ENCODE data around the gene D2HGDH. TPM values are rescaled to one million over a fixed set of nuclear protein-coding genes. Genes with fewer than 3 reads are reported as not detected.

D2HGDH gene
- total RNA-seq, 1 experiment from 2014 or later, result 10.0 TPM

GRCh38 chr2:241802421-241803318, 68.2 kb downstream of the D2HGDH start:
- H2AFZ ChIP-seq (ENCODE audit: low read length), result no peak overlapping the region
- no peak overlapping the region for H2BK20ac ChIP-seq (ENCODE audit: low read depth, low read length, poor library complexity, severe bottlenecking)
- no peak overlapping the region for H3K27ac ChIP-seq (ENCODE audit: insufficient read length, low read depth, low read length)
- H3K79me2 ChIP-seq (ENCODE audit: insufficient read depth, low read length), result no peaks in the 10 kb centered on the region
- H4K8ac ChIP-seq (replicated peaks; ENCODE audit: insufficient read length, low read depth, low read length), result no peak overlapping the region
- no peaks in the 10 kb centered on the region for H3K79me1 ChIP-seq (ENCODE audit: insufficient read depth, low read depth, low read length, poor library complexity, severe bottlenecking)
- H3K4me2 ChIP-seq (ENCODE audit: insufficient read depth, insufficient read length, low read length), result no peak overlapping the region
- TF ChIP-seq, protein P1, sequence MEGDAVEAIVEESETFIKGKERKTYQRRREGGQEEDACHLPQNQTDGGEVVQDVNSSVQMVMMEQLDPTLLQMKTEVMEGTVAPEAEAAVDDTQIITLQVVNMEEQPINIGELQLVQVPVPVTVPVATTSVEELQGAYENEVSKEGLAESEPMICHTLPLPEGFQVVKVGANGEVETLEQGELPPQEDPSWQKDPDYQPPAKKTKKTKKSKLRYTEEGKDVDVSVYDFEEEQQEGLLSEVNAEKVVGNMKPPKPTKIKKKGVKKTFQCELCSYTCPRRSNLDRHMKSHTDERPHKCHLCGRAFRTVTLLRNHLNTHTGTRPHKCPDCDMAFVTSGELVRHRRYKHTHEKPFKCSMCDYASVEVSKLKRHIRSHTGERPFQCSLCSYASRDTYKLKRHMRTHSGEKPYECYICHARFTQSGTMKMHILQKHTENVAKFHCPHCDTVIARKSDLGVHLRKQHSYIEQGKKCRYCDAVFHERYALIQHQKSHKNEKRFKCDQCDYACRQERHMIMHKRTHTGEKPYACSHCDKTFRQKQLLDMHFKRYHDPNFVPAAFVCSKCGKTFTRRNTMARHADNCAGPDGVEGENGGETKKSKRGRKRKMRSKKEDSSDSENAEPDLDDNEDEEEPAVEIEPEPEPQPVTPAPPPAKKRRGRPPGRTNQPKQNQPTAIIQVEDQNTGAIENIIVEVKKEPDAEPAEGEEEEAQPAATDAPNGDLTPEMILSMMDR (conservative IDR thresholded peaks at IDR 0.05), result no peak
- no peak overlapping the region for H3K56ac ChIP-seq (ENCODE audit: insufficient read length, low read depth, low read length)
- H3K4me1 ChIP-seq (ENCODE audit: insufficient read depth, low read length), result peaks cover 5% of the 10 kb centered on the region; the same call in 1 of the 2 replicates
- H3K23ac ChIP-seq (ENCODE audit: insufficient read length, low read depth, low read length), result no peak overlapping the region
- no peak overlapping the region for H3T11ph ChIP-seq (ENCODE audit: low read length)
- no peak overlapping the region for H2BK5ac ChIP-seq (ENCODE audit: insufficient read length, low read length)
- no peaks in the 10 kb centered on the region for H3K9me3 ChIP-seq (ENCODE audit: control insufficient read depth, low read depth, low read length)
- no CpG with 5 or more reads among the region's 32 CpGs for WGBS (ENCODE audit: extremely low coverage, insufficient read length, low lambda C conversion rate)
- Mint-ChIP-seq H3K4me1 (peaks cover 2 to 26% of the 10 kb centered on the region in 2 experiments; a peak in 3 of 4 replicates), H3K4me3 (no peak overlapping the region), H3K36me3 (ENCODE audit: insufficient read depth in 1 of 3, low read depth in 3 of 3) (no peaks in the 10 kb centered on the region), H3K9me3 (no peaks in the 10 kb centered on the region), H3K27ac (no peak overlapping the region), H3K27me3 (ENCODE audit: low read depth) (peaks cover 19% of the 10 kb centered on the region)
- H2BK12ac ChIP-seq (ENCODE audit: insufficient read length, low read depth, low read length), result no peak overlapping the region
- no peaks in the 10 kb centered on the region for H4K20me1 ChIP-seq (ENCODE audit: control insufficient read depth, insufficient read depth, insufficient read length)
- H3K14ac ChIP-seq (ENCODE audit: insufficient read depth, low read length), result no peak overlapping the region
- no peak overlapping the region for H4K5ac ChIP-seq (ENCODE audit: insufficient read length, low read depth, low read length)
- DNase-seq, result peak; percentile 31
- H2AK5ac ChIP-seq (ENCODE audit: insufficient read length, low read length), result no peak overlapping the region
- no peak overlapping the region for H3K9ac ChIP-seq (ENCODE audit: extremely low read depth, insufficient read length, low read length)
- H3K4ac ChIP-seq (ENCODE audit: low read depth, low read length), result no peak overlapping the region
- H2BK15ac ChIP-seq (ENCODE audit: low read depth, low read length), result peak overlapping the region; percentile 24; the same call in 1 of the 2 replicates
- H3K18ac ChIP-seq (ENCODE audit: insufficient read length, low read depth, low read length), result no peak overlapping the region
- H2BK120ac ChIP-seq (ENCODE audit: low read depth, low read length, poor library complexity, severe bottlenecking), result no peak overlapping the region
- no peak overlapping the region for H4K91ac ChIP-seq (ENCODE audit: insufficient read length, low read depth, low read length)
- H3K27me3 ChIP-seq (ENCODE audit: insufficient read depth, low read length), result peaks cover 9% of the 10 kb centered on the region; the same call in 1 of the 2 replicates
- H3K23me2 ChIP-seq (ENCODE audit: insufficient read length, low read depth, low read length, poor library complexity, severe bottlenecking), result no peaks in the 10 kb centered on the region
